ENCODE measurements around the gene RBM17. TPM values are rescaled to one million over a fixed set of nuclear protein-coding genes. Genes with fewer than 3 reads are reported as not detected.

The RBM17 gene
- total and polyA plus RNA-seq, 2 of the 13 experiments (the other 11 are each of a cell fraction or from before 2014, with no cell fraction given) = 30.7 to 77.5 TPM

DNA sequence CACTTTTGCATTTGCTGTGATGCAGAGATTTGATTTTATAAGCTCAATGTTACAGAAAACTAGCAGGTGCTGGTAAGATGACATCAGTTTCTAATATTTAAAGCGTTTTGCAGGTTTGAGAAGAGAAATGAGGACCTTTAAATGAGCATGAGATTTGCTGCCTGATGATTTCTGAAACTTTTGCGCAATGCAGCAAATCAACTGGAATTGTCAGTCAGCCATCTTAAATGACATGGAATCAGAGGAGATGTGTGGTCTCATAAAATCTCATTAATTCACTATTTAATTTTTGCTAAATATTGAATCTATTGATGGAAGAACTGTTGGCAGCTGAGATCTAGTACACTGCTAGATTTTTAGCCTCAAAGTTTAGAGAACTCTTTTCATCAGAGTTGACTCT is 3.9 kb downstream of the RBM17 start (continued):
- TF ChIP-seq RBFOX2 (IDR thresholded peaks at IDR 0.05; ENCODE audit: low read depth, low read length) (no peak), FOXM1 (CRISPR knock-in tag; IDR thresholded peaks at IDR 0.05) (no peak)

DNA sequence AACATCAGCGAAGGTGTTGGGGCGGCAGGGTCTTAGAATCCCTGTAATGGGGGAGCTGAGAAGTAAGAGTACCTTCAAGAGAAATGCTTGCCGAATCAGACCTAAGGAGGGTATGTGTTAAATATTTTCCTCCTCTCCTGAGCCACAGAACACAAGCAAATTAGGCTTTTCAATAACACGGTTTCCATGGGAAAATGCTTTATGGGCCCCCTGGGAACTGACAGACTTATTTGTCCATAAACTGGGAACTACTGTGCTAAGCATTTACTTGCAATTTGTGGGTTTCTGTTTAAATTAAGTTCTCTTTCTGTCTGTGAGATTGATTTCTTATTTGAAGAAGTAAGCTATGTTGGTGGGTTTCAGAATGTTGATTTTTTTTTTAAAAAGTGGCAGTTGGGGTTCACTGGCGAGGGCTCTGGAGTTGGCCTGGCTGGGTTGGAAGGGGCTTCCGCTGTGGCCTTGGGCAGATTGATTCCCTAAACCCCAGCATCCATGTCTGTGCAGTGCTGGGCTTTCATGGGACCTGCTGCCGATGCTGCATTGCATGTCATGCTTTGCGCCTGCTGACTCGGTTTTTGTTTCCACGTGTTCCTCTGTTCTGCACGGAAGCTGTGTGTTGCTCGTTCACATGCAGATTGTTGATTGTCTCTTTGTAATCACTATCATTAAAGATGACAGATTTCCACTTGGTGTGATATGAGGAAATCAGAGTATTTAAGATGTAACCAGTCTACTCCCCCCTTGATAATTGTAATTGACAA is 7.2 kb downstream of the RBM17 start:
- no peak overlapping the region for H3K4me2 ChIP-seq (ENCODE audit: low read depth, low read length)
- no peak for ATAC-seq
- H3K9ac ChIP-seq (ENCODE audit: insufficient read depth, low read depth, low read length) = no peak overlapping the region
- TF ChIP-seq ATF6 (CRISPR knock-in tag; conservative IDR thresholded peaks at IDR 0.05) (no peak), BRD4 (CRISPR knock-in tag; IDR thresholded peaks at IDR 0.05) (no peak), MTF2 (CRISPR knock-in tag; IDR thresholded peaks at IDR 0.05; ENCODE audit: borderline replicate concordance) (no peak), MLXIP (CRISPR knock-in tag; IDR thresholded peaks at IDR 0.05; ENCODE audit: borderline replicate concordance) (no peak), POLR2AphosphoS2 (IDR thresholded peaks at IDR 0.05; ENCODE audit: low read depth, low read length) (no peak), SMARCE1 (IDR thresholded peaks at IDR 0.05; ENCODE audit: borderline replicate concordance) (no peak), MAZ (IDR thresholded peaks at IDR 0.05; ENCODE audit: borderline replicate concordance, low read depth, low read length) (no peak), MAZ (CRISPR knock-in tag; IDR thresholded peaks at IDR 0.05; ENCODE audit: low read depth) (no peak), NONO (IDR thresholded peaks at IDR 0.05) (no peak), NONO (CRISPR knock-in tag; conservative IDR thresholded peaks at IDR 0.05) (no peak), NFATC3 (CRISPR knock-in tag; IDR thresholded peaks at IDR 0.05) (no peak)
- TF ChIP-seq, protein P1, sequence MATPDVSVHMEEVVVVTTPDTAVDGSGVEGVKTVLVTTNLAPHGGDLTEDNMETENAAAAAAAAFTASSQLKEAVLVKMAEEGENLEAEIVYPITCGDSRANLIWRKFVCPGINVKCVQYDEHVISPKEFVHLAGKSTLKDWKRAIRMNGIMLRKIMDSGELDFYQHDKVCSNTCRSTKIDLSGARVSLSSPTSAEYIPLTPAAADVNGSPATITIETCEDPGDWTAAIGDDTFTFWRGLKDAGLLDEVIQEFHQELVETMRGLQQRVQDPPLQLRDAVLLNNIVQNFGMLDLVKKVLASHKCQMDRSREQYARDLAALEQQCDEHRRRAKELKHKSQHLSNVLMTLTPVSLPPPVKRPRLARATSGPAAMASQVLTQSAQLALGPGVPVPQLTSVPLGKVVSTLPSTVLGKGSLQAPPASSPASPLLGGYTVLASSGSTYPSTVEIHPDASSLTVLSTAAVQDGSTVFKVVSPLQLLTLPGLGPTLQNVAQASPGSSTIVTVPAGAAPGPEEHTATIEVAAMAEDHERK (CRISPR knock-in tag; IDR thresholded peaks at IDR 0.05; ENCODE audit: low read depth) = no peak
- TF ChIP-seq, protein P2, sequence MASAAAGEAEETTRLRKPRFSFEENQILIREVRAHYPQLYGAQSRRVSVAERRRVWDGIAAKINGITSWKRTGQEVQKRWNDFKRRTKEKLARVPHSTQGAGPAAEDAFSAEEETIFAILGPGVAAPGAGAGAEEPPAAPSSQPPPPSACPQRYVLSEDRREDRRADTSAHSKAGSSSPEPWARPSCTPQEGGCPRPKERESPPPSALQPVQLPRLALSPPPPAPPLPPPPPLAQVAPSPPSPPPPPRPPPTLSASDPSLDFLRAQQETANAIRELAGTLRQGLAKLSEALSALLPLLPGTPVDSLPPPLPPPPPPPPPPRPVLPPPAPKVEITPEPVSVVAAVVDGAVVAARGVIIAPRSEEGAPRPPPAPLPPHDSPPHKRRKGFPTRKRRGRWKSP (CRISPR knock-in tag; IDR thresholded peaks at IDR 0.05) = no peak

More for the DNA sequence above, 7.2 kb downstream of the RBM17 start:
- intact Hi-C loops (cut with micrococcal nuclease; ENCODE audit: unreplicated experiment) (no loop called here), in situ Hi-C loops (cut with HindIII; ENCODE audit: extremely low pct_ligation_motif_present, low pct_unique_long_range_greater_than_20kb) (no loop called here)
- Histone ChIP-seq H3K36me3 (replicated peaks in 1 of 2; ENCODE audit: control insufficient read depth in 1 of 2, insufficient read depth in 2 of 2, low read length in 2 of 2) (peaks cover 9 to 31% of the 10 kb centered on the region in 2 experiments), H4K20me1 (ENCODE audit: insufficient read depth, low read length) (peaks cover 27% of the 10 kb centered on the region), H2AFZ (ENCODE audit: low read length) (no peak overlapping the region), H3K27me3 (ENCODE audit: control insufficient read depth in 1 of 2, insufficient read depth in 2 of 2, low read length in 2 of 2) (no peaks in the 10 kb centered on the region), H3K27ac (ENCODE audit: extremely low read length, insufficient read depth, low read length) (no peak overlapping the region), H3K9me3 (ENCODE audit: low read length) (no peaks in the 10 kb centered on the region), H3K79me2 (ENCODE audit: insufficient read depth, low read length) (peaks cover 73% of the 10 kb centered on the region), H3K4me1 (ENCODE audit: insufficient read depth, low read length) (peaks cover 17% of the 10 kb centered on the region), H3K4me3 (replicated peaks in 1 of 3; ENCODE audit: insufficient read depth in 1 of 3, low read depth in 2 of 3, low read length in 3 of 3) (no peak overlapping the region)
- ChIA-PET CTCF (ENCODE audit: low intra/inter-chr PET ratio, low total read pairs) (no interaction called here), POLR2A (no interaction called here)
- 99% methylated on average over 12 of the region's 12 CpGs for WGBS (ENCODE audit: low lambda C conversion rate)
- no peak for DNase-seq (ENCODE audit: low spot score)
- no peak for FAIRE-seq
- no TSS peak for BruUV-seq (replicated peaks)

All from HepG2 (cell line).